Smooth muscle cell of the brain vasculature (primary cell): ENCODE results near the gene NR2F1-AS1.
"Not testable (repeated sequence)": the region's sequence is repeated elsewhere in the genome, so short reads cannot be mapped to it uniquely, and the experiment has no call there.

Source experiments
- DNase-seq: peaks from one replicate; pipeline ENCODE4 v3.0.0-alpha.2; 2012; ENCODE audit warnings: low read depth, low spot score

Gene NR2F1-AS1

DNA sequence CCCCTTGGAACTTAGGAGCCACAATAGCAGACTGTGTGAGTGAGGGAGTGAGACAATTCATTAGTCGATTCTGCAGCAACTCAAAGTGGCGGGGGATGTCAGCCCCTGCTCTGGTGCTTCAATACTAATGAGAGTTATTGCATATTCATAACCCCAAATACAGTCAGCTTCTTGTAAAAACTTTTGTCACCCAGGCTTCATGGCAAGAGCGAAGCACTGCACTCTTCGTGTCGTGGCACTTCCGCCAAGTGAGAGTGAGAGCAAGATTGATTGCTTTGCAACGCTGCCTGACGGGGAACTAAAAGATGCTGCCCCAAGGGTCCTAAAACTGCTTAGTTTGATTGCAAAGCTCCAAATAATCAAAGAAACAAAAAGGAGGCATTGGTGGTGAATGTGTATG, 150.9 kb downstream of the NR2F1-AS1 start:
- DNase-seq: no peak

GRCh38 chr5:93428868-93429267, 152.2 kb downstream of the NR2F1-AS1 start:
- DNase-seq: no peak

DNA sequence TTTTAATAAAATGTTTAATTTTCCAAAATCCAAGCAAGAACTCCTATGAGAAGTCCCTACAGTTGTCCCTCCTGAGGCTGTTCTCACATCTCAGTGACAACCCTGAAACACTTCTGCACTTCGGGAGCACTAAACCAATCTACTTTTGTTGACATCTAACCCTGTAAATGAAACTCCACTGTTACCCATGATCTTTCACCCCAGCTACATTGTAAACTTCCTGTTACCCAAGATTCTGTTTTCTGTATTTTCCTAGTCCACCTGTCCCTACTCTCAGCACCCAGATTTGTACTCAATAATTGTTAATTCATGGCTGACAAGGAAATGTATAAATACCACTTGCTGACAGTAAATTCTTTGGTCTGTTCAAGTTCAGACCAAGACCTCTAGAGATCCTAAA, 153.7 kb downstream of the NR2F1-AS1 start:
- DNase-seq: no peak

GRCh38 chr5:93425096-93425495, 155.9 kb downstream of the NR2F1-AS1 start:
- DNase-seq: no peak

DNA sequence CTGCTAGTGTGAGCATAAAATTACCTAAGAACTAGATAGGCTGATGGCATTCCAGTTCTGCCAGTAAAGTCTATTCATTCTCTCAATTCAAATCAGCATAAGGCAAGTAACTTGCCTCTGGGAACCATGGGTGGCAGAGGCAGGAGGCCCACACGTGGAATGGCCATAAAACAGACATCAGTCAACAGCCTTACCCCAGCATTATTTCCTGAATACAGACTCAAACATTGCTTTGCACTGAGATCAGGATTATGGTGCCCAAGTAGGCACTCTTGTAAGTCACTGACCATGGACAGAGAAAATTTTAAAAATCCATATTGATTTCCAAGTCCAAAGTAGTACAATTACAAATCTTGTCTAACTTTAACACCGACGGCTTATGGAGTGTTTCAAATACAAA, 157.7 kb downstream of the NR2F1-AS1 start:
- no peak for DNase-seq

DNA sequence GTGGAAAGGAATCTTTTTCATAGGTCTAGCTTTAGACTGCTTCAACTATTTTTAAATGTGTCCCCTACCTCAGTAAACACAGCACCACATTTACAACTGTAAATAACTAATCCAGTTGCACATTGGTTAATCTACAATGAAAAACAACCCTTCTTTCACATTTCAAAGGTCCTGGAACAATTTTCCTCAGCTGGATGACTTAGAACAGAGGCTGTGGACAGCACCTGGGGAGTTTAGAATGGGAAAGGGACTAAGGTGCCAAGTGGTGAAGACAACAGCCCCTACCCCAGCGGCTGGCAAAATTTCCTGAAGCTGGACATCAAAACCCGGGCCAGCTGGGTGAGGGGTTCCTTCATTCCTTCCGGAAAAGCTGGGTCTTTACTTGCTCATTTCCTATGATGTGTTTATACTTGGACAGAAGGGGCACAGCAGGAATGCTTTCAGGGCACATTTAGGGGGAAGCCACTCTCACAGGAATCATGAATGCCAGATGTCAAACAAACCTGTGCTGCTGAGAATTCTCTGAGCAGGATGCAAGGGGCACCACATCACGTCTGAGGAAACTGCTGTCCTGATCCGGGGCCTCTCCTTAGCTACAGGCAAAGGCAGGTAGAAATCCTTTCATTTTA, 158.3 kb downstream of the NR2F1-AS1 start:
- DNase-seq: no peak

GRCh38 chr5:93421987-93422401, 159.0 kb downstream of the NR2F1-AS1 start:
- DNase-seq: no peak

DNA sequence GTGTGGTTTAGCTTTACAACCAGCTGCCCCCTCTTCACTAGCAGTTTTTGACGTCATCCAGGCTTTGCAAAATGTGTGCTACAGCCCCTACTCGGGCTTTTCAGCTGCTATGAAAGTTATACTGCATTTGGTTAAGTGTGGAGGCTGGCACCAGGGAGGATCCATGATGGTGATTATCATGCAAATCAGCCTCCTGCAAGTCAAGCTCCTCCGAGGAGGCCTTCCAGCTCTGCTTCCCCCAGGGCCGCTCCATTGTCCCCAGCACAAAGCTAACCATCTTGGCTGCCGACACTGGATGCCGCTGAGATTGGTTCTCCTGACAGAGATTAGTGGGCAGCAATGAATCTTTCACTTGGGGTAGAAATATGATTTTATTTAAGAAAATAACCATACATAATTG, 159.6 kb downstream of the NR2F1-AS1 start:
- no peak for DNase-seq

- DNase-seq: no peak
These were observed 163.5 kb downstream of the NR2F1-AS1 start for GRCh38 chr5:93417490-93417889.

GRCh38 chr5:93415819-93416218, 165.2 kb downstream of the NR2F1-AS1 start:
- DNase-seq: no peak

GRCh38 chr5:93411716-93412115, 169.3 kb downstream of the NR2F1-AS1 start:
- DNase-seq: no peak

DNA sequence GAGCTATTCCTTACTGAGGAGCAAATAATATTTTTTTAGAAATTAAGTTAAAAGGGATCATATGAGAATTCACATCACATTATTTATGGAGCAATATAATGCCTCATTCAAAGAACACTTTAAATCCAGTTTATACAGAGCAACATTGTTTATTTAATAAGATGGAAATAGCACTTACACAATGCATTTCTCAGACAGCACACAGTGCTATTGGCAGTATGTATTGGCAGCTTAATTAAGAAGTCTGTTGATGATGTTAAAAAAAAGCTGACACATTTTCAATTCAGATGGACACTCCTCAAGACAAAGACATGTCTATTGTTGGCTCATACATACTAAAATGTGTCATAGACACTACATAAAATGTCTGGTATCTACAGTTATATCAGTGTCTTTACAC, 171.3 kb downstream of the NR2F1-AS1 start:
- DNase-seq: no peak

DNA sequence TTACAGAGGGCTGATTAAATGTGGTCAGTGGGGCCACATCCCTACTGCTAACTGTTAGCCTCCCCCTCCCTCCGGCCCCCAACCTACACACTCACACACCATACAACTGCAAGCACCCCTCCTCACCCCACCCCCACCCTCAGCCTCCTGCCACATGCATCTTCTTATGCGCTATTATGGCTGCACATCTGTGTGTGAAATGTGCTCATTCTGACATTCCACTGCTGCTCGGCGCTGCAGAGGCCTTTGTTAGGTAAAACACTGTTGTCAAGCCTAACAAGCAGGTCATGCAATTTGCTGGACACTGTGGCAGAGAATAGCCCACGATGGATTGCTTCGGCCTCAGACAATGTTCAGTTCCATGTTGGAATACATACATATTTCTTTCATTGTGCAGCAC, 173.6 kb downstream of the NR2F1-AS1 start:
- DNase-seq: no peak

DNA sequence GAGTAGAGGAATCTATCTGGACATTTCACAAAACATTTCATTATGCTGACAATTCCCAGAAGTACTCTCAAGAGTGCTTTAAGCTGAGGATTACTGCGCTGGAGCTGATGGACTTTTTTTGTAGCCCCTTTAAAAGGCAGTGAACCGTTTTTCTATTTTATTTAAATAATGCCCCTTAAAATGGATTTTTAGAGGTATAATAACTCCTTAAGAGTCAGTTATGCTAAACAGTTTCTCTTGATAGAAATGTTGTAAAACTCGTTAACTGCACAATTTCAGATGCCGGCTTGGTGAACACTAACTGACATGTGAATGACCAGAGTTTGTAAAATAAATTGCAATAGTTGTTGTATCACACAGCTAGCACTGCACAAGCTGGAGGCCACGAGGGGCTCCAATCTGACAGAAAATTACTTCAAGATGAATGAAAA, 174.0 kb downstream of the NR2F1-AS1 start:
- no peak for DNase-seq

GRCh38 chr5:93404246-93404645, 176.8 kb downstream of the NR2F1-AS1 start:
- no peak for DNase-seq

DNA sequence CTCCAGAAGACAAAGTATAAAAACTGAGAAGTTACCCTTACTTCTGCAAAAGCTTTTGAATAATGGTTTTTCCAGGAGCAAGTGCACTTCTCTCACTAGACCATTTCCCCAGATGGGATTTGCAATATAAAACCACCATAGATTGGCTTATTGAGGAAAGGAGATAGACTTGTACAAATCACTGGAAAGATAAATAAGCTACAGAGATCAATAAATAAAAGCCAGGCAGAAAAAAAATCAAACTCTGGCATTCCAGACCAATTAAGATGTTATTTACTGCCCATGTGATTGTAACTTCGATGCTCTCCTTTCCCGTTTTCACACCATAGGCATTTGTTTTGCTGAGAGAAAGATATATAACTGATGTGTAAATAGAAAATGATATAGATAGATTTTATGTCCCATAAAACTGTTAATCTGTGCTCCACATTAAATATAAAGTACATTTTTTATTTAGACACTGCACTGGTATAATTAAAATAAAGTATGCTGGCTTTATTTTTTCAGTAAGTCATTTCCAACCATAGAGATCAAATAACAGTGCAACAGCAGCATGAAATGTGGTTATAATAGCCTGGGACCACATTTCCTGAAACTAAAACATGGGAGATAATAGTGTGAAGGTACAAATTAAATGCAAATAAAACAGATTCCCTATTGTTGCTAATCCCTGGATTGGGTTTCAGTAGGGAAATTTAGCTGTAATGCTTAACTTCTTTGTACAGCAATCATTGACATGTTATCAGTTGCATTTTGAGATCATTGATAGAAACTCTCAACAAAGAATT, 177.7 kb downstream of the NR2F1-AS1 start:
- DNase-seq: no peak

- DNase-seq: no peak
These were observed 178.6 kb downstream of the NR2F1-AS1 start for GRCh38 chr5:93402451-93402850.

DNA sequence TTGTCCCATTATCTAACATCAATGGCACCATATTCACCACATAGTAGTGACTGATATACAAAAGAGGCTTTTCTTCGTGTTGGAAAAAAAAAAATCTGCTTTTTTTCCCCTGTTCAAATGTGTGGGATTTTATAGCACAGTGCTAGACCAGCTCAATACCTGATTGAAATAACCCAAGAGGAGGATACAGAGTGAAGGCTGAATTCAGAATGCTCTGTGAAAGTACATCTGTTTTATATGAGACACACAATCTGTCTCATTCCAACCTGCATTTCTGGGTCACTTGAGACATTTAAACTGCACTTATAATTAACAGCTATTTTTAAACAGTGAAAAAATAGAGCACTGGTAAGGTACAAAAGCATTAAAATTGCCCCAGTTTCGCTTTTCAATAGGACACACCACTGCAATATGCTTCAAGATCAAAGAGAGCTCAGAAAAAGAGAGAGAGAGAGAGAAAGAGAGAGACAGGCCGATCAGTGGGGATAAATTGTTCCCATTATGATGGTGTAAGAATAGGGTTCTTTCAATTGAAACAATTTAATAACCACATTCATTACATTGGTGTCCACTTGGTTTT, 179.3 kb downstream of the NR2F1-AS1 start:
- no peak for DNase-seq

- no peak for DNase-seq
These were observed 181.3 kb downstream of the NR2F1-AS1 start for GRCh38 chr5:93399675-93400074.

DNA sequence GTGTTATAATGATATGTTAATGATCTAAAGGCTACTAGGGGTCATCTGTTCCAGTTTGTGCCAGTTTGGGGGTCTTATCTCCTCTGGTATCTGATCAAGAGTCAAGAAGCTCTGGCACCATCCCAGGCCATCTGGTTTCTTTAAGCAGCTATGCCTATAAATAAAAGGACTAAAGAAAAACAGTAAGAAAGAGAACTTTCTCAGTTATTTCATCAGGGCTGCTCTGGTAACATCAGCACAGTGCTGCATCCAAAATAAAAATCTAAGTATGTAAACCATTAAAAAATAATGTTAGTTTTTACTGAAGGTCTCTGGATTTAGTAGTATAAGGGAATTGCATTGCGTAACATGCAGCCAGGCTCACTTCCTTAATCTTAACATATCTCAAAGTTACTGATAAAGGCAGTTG, 185.0 kb downstream of the NR2F1-AS1 start:
- DNase-seq: no peak

GRCh38 chr5:93395010-93395409, 186.0 kb downstream of the NR2F1-AS1 start:
- no peak for DNase-seq

- DNase-seq: no peak
These were observed 186.7 kb downstream of the NR2F1-AS1 start for GRCh38 chr5:93394301-93394700.

DNA sequence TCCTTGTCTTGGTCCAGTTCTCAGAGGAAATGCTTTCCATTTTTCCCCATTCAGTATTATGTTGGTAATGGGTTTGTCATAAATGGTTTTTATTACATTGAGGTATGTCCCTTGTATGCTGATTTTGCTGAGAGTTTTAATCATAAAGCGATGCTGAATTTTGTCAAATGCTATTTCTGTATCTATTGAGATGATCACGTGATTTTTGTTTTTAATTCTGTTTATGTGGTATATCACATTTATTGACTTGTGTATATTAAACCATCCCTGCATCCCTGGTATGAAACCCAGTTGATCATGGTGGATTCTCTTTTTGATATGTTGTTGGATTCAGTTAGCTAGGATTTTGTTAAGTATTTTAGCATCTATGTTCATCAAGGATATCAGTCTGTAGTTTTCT, 189.8 kb downstream of the NR2F1-AS1 start:
- not testable (repeated sequence) for DNase-seq
